AG20443 (cell line): ENCODE data around the gene STN1.

Experiments used
- DNase-seq: peaks from one replicate; pipeline ENCODE4 v3.0.0; 2012; ENCODE audit warnings: low spot score, mixed read lengths

STN1 gene

GRCh38 chr10:103929381-103929921 is 11.5 kb upstream of the STN1 start:
- DNase-seq = no peak

- DNase-seq = no peak
Measured at GRCh38 chr10:103928784-103929183, 10.8 kb upstream of the STN1 start.

- no peak for DNase-seq
Measured at GRCh38 chr10:103926722-103927319, 8.8 kb upstream of the STN1 start.

- no peak for DNase-seq
Measured at GRCh38 chr10:103925591-103925990, 7.6 kb upstream of the STN1 start.

GRCh38 chr10:103923502-103923901 is 5.5 kb upstream of the STN1 start:
- no peak for DNase-seq

GRCh38 chr10:103922659-103923058 is 4.7 kb upstream of the STN1 start:
- no peak for DNase-seq

- DNase-seq = no peak
Measured at GRCh38 chr10:103921750-103922195, 3.8 kb upstream of the STN1 start.

- no peak for DNase-seq
Measured at GRCh38 chr10:103921248-103921647, 3.3 kb upstream of the STN1 start.

GRCh38 chr10:103919648-103920025 is 1.7 kb upstream of the STN1 start:
- no peak for DNase-seq

GRCh38 chr10:103917302-103918052 is 507 bp downstream of the STN1 start:
- peak; percentile 58 for DNase-seq

GRCh38 chr10:103916876-103917275 is 1.1 kb downstream of the STN1 start:
- DNase-seq = no peak

GRCh38 chr10:103916254-103916653 is 1.7 kb downstream of the STN1 start:
- DNase-seq = no peak

- no peak for DNase-seq
Measured at GRCh38 chr10:103915796-103916195, 2.2 kb downstream of the STN1 start.

GRCh38 chr10:103912759-103913158 is 5.2 kb downstream of the STN1 start:
- no peak for DNase-seq

- DNase-seq = no peak
Measured at GRCh38 chr10:103911021-103911459, 6.9 kb downstream of the STN1 start.

- no peak for DNase-seq
Measured at GRCh38 chr10:103910442-103911012, 7.5 kb downstream of the STN1 start.

GRCh38 chr10:103905441-103905840 is 12.5 kb downstream of the STN1 start:
- no peak for DNase-seq

- DNase-seq = no peak
Measured at GRCh38 chr10:103901299-103901698, 16.7 kb downstream of the STN1 start.

GRCh38 chr10:103899312-103899711 is 18.7 kb downstream of the STN1 start:
- no peak for DNase-seq

GRCh38 chr10:103897241-103897774 is 20.7 kb downstream of the STN1 start:
- DNase-seq = peak; percentile 26

GRCh38 chr10:103896225-103896624 is 21.8 kb downstream of the STN1 start:
- DNase-seq = no peak

- peak; percentile 60 for DNase-seq
Measured at GRCh38 chr10:103895411-103896186, 22.4 kb downstream of the STN1 start.
